ENCODE data around the gene NEK10.
"Not testable (repeated sequence)": the region's sequence is repeated elsewhere in the genome, so short reads cannot be mapped to it uniquely, and the experiment has no call there.

NEK10 gene

GRCh38 chr3:27353221-27353620, 16.0 kb downstream of the NEK10 start:
- DNase-seq: no peak

- DNase-seq: no peak
These were observed 17.1 kb downstream of the NEK10 start for GRCh38 chr3:27352047-27352446.

DNA sequence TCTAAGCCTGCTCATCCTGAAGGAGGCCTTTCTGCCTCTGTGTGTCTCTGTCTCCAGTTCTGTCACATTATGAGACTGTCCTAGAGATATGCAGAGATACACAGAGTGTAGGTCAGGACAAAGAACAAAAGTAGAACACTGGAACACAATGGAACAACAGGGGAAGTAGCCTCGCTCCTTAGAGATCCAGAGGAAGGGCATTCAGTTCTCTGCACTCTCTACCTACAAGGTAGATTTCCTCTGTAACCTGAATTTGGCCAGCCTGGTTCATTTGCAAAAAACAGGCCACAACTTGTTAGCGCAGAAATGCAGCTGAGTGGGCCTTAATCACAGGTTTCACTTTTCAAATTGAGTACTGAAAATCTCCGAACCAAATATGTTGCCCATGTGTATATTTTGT, 19.4 kb downstream of the NEK10 start:
- DNase-seq: no peak

GRCh38 chr3:27345959-27346865, 23.0 kb downstream of the NEK10 start:
- DNase-seq: no peak

- peak; percentile 72 for DNase-seq
These were observed 23.7 kb downstream of the NEK10 start for GRCh38 chr3:27345493-27345892.

DNA sequence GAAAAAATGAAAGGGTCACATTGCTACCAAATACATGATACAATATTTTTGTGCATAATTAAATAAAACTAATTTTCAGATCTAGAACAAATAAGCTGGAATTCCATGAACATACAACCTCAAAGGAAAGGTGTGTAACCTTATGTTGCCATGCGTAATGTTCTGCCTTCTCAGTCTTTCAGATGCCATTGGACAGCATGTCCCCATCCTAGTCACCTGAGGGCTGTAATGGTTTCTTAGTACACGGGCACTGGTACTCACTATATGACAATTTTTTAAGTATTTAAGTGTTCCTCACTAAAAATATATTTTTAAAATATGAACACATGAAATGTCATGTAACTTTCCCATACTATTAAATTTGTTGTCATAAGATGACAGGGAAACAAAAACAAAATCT, 24.1 kb downstream of the NEK10 start:
- no peak for DNase-seq

- no peak for DNase-seq
These were observed 25.0 kb downstream of the NEK10 start for GRCh38 chr3:27344192-27344591.

GRCh38 chr3:27342267-27342666, 26.9 kb downstream of the NEK10 start:
- DNase-seq: no peak

- DNase-seq: no peak
These were observed 28.6 kb downstream of the NEK10 start for GRCh38 chr3:27340534-27340933.

- DNase-seq: no peak
These were observed 33.6 kb downstream of the NEK10 start for GRCh38 chr3:27335571-27335970.

DNA sequence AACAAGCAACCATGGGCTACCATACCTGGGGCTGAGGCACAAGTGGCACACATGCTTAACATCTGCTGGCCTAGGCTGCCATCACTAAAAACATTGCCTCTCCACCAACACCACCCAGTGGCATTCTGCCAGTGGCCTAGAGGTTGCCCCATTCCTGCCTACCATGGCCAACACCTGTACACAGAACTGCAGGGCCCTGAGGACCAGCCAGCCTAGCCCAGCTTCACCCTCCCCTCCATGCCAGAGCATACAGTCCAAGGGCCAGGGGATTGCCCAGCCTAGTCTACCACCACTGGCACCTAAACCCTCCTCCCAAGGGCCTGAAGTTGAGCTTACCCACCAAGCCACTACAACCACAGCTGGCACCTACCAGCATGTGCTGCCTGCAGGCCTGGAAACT, 35.3 kb downstream of the NEK10 start:
- no peak for DNase-seq

GRCh38 chr3:27328982-27329762, 40.0 kb downstream of the NEK10 start:
- DNase-seq: not testable (repeated sequence)

GRCh38 chr3:27326629-27327545, 42.3 kb downstream of the NEK10 start:
- DNase-seq: no peak

- DNase-seq: no peak
These were observed 43.0 kb downstream of the NEK10 start for GRCh38 chr3:27326202-27326601.

DNA sequence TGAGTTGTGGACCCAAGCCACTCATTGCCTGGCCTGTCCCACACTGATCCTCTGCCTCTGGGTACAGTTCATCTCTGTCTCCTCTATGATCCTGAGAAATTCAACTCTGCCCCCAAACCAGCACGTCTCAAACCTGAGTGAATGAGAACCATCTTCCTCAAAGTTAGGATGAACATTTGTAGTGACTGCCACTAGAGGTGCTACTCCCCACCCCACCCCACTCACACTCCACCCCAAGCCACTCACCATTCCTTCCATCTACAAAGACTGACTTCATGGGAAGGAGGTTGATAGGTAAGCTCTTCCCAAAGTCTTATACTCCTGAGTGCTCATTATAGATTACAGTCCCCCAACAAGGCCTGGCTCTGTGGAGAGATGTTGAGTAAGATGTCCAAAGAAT, 43.8 kb downstream of the NEK10 start:
- no peak for DNase-seq

DNA sequence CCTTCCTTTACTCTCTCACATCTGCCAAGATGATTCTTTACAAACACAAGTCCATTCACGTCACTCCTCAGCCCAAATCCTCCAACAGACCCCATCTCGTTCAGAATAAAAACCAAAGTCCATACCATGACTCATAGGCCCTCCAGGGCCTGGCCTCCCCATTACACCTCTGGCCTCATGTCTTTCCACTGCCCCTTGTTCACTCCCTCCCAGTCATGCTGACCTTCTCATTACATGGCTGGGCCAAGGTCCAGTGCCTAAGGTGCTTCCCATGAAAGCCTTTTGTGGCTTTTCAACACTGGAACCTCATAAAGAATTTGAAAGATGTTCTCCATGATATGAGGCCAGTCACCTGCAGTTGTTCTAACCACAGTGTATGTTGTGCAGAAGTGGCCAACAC, 44.5 kb downstream of the NEK10 start:
- DNase-seq: no peak

DNA sequence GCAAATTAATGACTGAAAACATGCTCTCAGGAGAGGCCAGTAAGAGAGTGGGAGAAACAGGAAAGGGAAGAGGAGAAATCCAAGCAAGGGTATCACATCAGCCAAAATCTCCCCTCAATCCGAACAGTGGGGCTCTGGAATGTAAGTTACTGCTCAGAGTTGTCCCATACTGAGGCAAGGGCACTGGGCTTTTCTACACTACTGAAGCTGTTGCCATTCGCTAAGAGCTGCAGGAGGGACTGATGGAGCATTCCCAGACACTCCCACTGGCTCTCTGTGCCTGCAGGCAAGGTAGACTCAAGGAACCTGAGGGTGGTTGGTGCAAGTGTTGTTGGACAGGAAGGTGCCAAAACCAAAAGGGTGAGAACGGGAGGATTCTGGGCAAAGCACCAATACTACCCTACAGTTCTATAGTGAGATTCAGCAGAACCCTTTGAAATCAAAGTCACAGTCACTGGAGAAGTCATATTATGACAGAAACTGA, 46.1 kb downstream of the NEK10 start:
- no peak for DNase-seq

GRCh38 chr3:27322634-27323033, 46.5 kb downstream of the NEK10 start:
- no peak for DNase-seq

DNA sequence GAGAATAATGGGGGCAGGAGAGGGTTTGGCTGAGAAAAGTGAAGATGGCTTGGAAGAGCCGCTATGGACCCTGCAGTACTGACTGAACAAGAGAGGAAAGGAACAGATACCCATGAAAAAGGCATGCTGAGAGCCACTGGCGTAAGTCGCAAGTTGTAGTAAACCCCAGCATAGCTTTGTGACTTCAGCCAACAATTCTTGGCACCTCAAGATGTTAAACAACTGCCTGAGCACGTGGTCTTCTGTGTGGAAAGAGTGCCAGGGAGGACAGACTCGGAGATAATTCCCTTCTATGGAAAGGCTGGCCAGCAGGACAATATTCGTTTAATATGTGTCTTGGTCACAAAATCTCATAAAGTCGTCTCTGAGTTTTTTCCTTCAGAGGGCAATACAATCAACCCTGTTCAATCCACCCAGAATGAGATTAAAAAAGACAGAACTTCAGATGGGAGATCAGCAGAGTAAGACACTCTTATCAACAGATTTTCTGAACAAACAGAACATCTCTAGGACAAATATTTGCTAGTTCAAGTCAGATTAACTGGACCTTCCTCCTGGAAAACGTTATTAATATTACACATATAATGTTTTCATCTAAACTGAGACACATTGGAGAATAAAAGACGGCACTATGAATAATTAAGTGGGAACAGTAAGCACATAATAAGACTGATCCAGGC, 49.2 kb downstream of the NEK10 start:
- no peak for DNase-seq

- DNase-seq: no peak
These were observed 49.9 kb downstream of the NEK10 start for GRCh38 chr3:27319304-27319703.

- no peak for DNase-seq
These were observed 52.1 kb downstream of the NEK10 start for GRCh38 chr3:27317096-27317495.

- DNase-seq: no peak
These were observed 54.2 kb downstream of the NEK10 start for GRCh38 chr3:27315003-27315402.

All from NCI-H2029 (cell line).